Measurements from ENCODE around the gene ZSWIM8.
A peak's percentile ranks its signal among the peaks of the same experiment; 100 is the strongest.
"Not testable (repeated sequence)": the region's sequence is repeated elsewhere in the genome, so short reads cannot be mapped to it uniquely, and the experiment has no call there.

Gene ZSWIM8

GRCh38 chr10:73785211-73785720 is at the start of gene ZSWIM8:
Gene ZSWIM8, plus strand, starts transcription at chr10:73785606. Its CDS starts 273 bp downstream, at chr10:73785879.
- peak; percentile 94 for DNase-seq (ENCODE audit: low spot score)

GRCh38 chr10:73740501-73741254 is 44.7 kb upstream of the ZSWIM8 start:
- DNase-seq (ENCODE audit: low spot score) = not testable (repeated sequence)

- no peak for DNase-seq (ENCODE audit: low spot score)
Observed at GRCh38 chr10:73742454-73742734, 43.0 kb upstream of the ZSWIM8 start.

GRCh38 chr10:73743327-73743904 is 42.0 kb upstream of the ZSWIM8 start:
- DNase-seq (ENCODE audit: low spot score) = no peak

- DNase-seq (ENCODE audit: low spot score) = peak; percentile 95
Observed at GRCh38 chr10:73743905-73744663, 41.3 kb upstream of the ZSWIM8 start, which contains the start of gene SEC24C. Gene SEC24C, plus strand, starts transcription at chr10:73744372. Its CDS starts 2,461 bp downstream, at chr10:73746833.

GRCh38 chr10:73744664-73744975 is 40.8 kb upstream of the ZSWIM8 start:
- peak; percentile 66 for DNase-seq (ENCODE audit: low spot score)

- no peak for DNase-seq (ENCODE audit: low spot score)
Observed at GRCh38 chr10:73746721-73747120, 38.7 kb upstream of the ZSWIM8 start.

- DNase-seq (ENCODE audit: low spot score) = no peak
Observed at GRCh38 chr10:73750819-73751218, 34.6 kb upstream of the ZSWIM8 start.

GRCh38 chr10:73756183-73756582 is 29.2 kb upstream of the ZSWIM8 start:
- no peak for DNase-seq (ENCODE audit: low spot score)

GRCh38 chr10:73758704-73759511 is 26.5 kb upstream of the ZSWIM8 start:
- DNase-seq (ENCODE audit: low spot score) = no peak

GRCh38 chr10:73759512-73760115 is 25.8 kb upstream of the ZSWIM8 start:
- DNase-seq (ENCODE audit: low spot score) = no peak

- DNase-seq (ENCODE audit: low spot score) = no peak
Observed at GRCh38 chr10:73761781-73762180, 23.6 kb upstream of the ZSWIM8 start.

GRCh38 chr10:73762915-73763314 is 22.5 kb upstream of the ZSWIM8 start:
- DNase-seq (ENCODE audit: low spot score) = no peak

- no peak for DNase-seq (ENCODE audit: low spot score)
Observed at GRCh38 chr10:73763343-73763742, 22.1 kb upstream of the ZSWIM8 start.

GRCh38 chr10:73765066-73765465 is 20.3 kb upstream of the ZSWIM8 start:
- DNase-seq (ENCODE audit: low spot score) = no peak

- DNase-seq (ENCODE audit: low spot score) = no peak
Observed at GRCh38 chr10:73768881-73769280, 16.5 kb upstream of the ZSWIM8 start.

- DNase-seq (ENCODE audit: low spot score) = no peak
Observed at GRCh38 chr10:73769396-73769795, 16.0 kb upstream of the ZSWIM8 start.

- DNase-seq (ENCODE audit: low spot score) = peak; percentile 93
Observed at GRCh38 chr10:73771722-73772280, 13.6 kb upstream of the ZSWIM8 start.

GRCh38 chr10:73772281-73773151 is 12.9 kb upstream of the ZSWIM8 start:
- DNase-seq (ENCODE audit: low spot score) = peak; percentile 90

- no peak for DNase-seq (ENCODE audit: low spot score)
Observed at GRCh38 chr10:73773152-73773879, 12.1 kb upstream of the ZSWIM8 start.

All from AG08396 (cell line).